GM23338 (cell line): ENCODE data around the gene ST3GAL4. TPM values are rescaled to one million over a fixed set of nuclear protein-coding genes. Genes with fewer than 3 reads are reported as not detected.
A peak's percentile ranks its signal among the peaks of the same experiment; 100 is the strongest.
"Not testable (repeated sequence)": the region's sequence is repeated elsewhere in the genome, so short reads cannot be mapped to it uniquely, and the experiment has no call there.

Experiments used
- ATAC-seq: fragments of 200-7000 bp; cut with Tn5 transposase; 3 replicates; pipeline ENCODE4 v1.9.1; 2020
- DNase-seq: peaks from one replicate; pipeline ENCODE4 v3.0.0-alpha.2; 2015; ENCODE audit warnings: low spot score
- H2AFZ ChIP-seq: fragments of 200-600 bp; sonication (generic); 2 replicates; pipeline ENCODE4 v1.8.0; 2016; ENCODE audit warnings: antibody characterized with exemption, mild to moderate bottlenecking, moderate library complexity
- H3F3A ChIP-seq: fragments of 200-600 bp; sonication (generic); replicated peaks from 2 replicates; pipeline ENCODE4 v1.8.0; 2017; ENCODE audit warnings: antibody characterized with exemption, mixed run types, low read depth
- H3K27ac ChIP-seq: fragments of 200-600 bp; sonication (generic); 2 replicates; pipeline ENCODE4 v1.6.1; 2016; ENCODE audit warnings: low read depth
- H3K27me3 ChIP-seq: fragments of 200-600 bp; sonication (generic); 2 replicates; pipeline ENCODE4 v1.8.0; 2016; ENCODE audit warnings: mild to moderate bottlenecking, mixed run types, moderate library complexity; ENCODE audit not compliant: insufficient read depth
- H3K36me3 ChIP-seq: fragments of 200-600 bp; sonication (generic); 2 replicates; pipeline ENCODE4 v1.8.0; 2016; ENCODE audit warnings: mild to moderate bottlenecking; ENCODE audit not compliant: insufficient read depth
- H3K4me1 ChIP-seq: fragments of 200-600 bp; sonication (generic); 2 replicates; pipeline ENCODE4 v1.8.0; 2016; ENCODE audit warnings: mild to moderate bottlenecking, moderate library complexity; ENCODE audit not compliant: insufficient read depth
- H3K4me2 ChIP-seq: fragments of 200-600 bp; sonication (generic); 2 replicates; pipeline ENCODE4 v1.7.1; 2017; ENCODE audit warnings: mixed run types
- H3K4me3 ChIP-seq: fragments of 200-600 bp; sonication (generic); 2 replicates; pipeline ENCODE4 v1.6.1; 2016; ENCODE audit warnings: mixed run types
- H3K79me2 ChIP-seq: fragments of 200-600 bp; sonication (generic); replicated peaks from 2 replicates; pipeline ENCODE4 v1.8.0; 2017; ENCODE audit warnings: mild to moderate bottlenecking; ENCODE audit not compliant: insufficient read depth
- H3K9me2 ChIP-seq: fragments of 200-600 bp; sonication (generic); 2 replicates; pipeline ENCODE4 v1.8.0; 2017; ENCODE audit not compliant: insufficient read depth
- H4K20me1 ChIP-seq: fragments of 200-600 bp; sonication (generic); replicated peaks from 2 replicates; pipeline ENCODE4 v1.8.0; 2017; ENCODE audit warnings: mild to moderate bottlenecking; ENCODE audit not compliant: insufficient read depth
- H3K27ac Mint-ChIP-seq: 2 replicates; pipeline ENCODE4 v1.8.0; 2020; ENCODE audit warnings: inconsistent platforms, mild to moderate bottlenecking, moderate library complexity, mixed read lengths
- H3K27me3 Mint-ChIP-seq: 3 replicates; pipeline ENCODE4 v1.8.0; 2022; ENCODE audit warnings: low read depth, mild to moderate bottlenecking, moderate library complexity, mixed read lengths, inconsistent platforms; ENCODE audit not compliant: insufficient read depth, poor library complexity
- H3K36me3 Mint-ChIP-seq: 3 replicates; pipeline ENCODE4 v1.8.0; 2021; ENCODE audit warnings: low read depth, mild to moderate bottlenecking, inconsistent platforms, moderate library complexity, mixed read lengths
- H3K4me1 Mint-ChIP-seq: 3 replicates; pipeline ENCODE4 v1.8.0; 2020; ENCODE audit warnings: mild to moderate bottlenecking, inconsistent platforms, mixed read lengths
- H3K4me3 Mint-ChIP-seq: 3 replicates; pipeline ENCODE4 v1.8.0; 2021; ENCODE audit warnings: moderate library complexity, mild to moderate bottlenecking, inconsistent platforms, mixed read lengths
- H3K9me3 Mint-ChIP-seq: 3 replicates; pipeline ENCODE4 v1.8.0; 2020; ENCODE audit warnings: moderate library complexity, mild to moderate bottlenecking, inconsistent platforms, mixed read lengths
- CREB1 ChIP-seq: fragments of 250-450 bp; sonication (Bioruptor Pico); IDR thresholded peaks from 2 replicates; pipeline ENCODE4 v1.5.0; 2020; ENCODE audit warnings: low read depth, mild to moderate bottlenecking, moderate library complexity
- EZH2 ChIP-seq: fragments of 200-600 bp; sonication (generic); IDR thresholded peaks from one replicate; pipeline ENCODE4 v1.8.0; 2017; ENCODE audit warnings: antibody characterized with exemption, mild to moderate bottlenecking, low read depth; ENCODE audit not compliant: unreplicated experiment
- EZH2phosphoT487 ChIP-seq: fragments of 200-600 bp; sonication (generic); IDR thresholded peaks from one replicate; pipeline ENCODE4 v1.8.1; 2018; ENCODE audit warnings: antibody characterized with exemption; ENCODE audit not compliant: unreplicated experiment
- JUNB ChIP-seq: IDR thresholded peaks from one replicate; pipeline ENCODE4 v1.6.1; 2016; ENCODE audit warnings: antibody characterized with exemption; ENCODE audit not compliant: unreplicated experiment
- NANOG ChIP-seq: IDR thresholded peaks from 2 replicates; pipeline ENCODE4 v1.6.1; 2016; ENCODE audit warnings: antibody characterized with exemption, borderline replicate concordance
- POLR2AphosphoS5 ChIP-seq: IDR thresholded peaks from 2 replicates; pipeline ENCODE4 v1.6.1; 2016; ENCODE audit warnings: antibody characterized with exemption, low read depth
- STAT1 ChIP-seq: IDR thresholded peaks from one replicate; pipeline ENCODE4 v1.6.1; 2016; ENCODE audit warnings: antibody characterized with exemption; ENCODE audit not compliant: unreplicated experiment
- ZNF331 ChIP-seq: fragments of 250-450 bp; sonication (Bioruptor Pico); IDR thresholded peaks from 2 replicates; pipeline ENCODE4 v1.5.0; 2020; ENCODE audit warnings: low read depth, mild to moderate bottlenecking, moderate library complexity
- polyA plus RNA-seq: library from polyadenylated mRNA; unstranded; fragments of >200 nt; fragmentation: Nextera tagmentation; extraction: Ambion mirVana; gene quantifications from 2 replicates; pipeline ENCODE4 v1.2.1, GENCODE V29; 2016
- total RNA-seq: library from RNA; depleted of rRNA; stranded (reverse); fragments of >200 nt; shearing (Covaris generic); gene quantifications from 2 replicates; pipeline ENCODE4 v1.2.3, GENCODE V29; 2014
- TF ChIP-seq, protein P1 (sequence below), 2 experiments: fragments of 200-600 bp in 1 of 2; sonication (generic) in 1 of 2; conservative IDR thresholded peaks; 2 replicates each; pipeline versions ENCODE4 v1.5.1 to v1.6.1; 2016 to 2017; ENCODE audit warnings: antibody characterized with exemption in 2 of 2, low read depth in 2 of 2, mild to moderate bottlenecking in 2 of 2, moderate library complexity in 1 of 2
- TF ChIP-seq, protein P2 (sequence below): IDR thresholded peaks from 2 replicates; pipeline ENCODE4 v1.6.1; 2016; ENCODE audit warnings: antibody characterized with exemption

The ST3GAL4 gene
- total and polyA plus RNA-seq, 2 experiments from 2014 or later = 10.1 to 28.0 TPM

DNA sequence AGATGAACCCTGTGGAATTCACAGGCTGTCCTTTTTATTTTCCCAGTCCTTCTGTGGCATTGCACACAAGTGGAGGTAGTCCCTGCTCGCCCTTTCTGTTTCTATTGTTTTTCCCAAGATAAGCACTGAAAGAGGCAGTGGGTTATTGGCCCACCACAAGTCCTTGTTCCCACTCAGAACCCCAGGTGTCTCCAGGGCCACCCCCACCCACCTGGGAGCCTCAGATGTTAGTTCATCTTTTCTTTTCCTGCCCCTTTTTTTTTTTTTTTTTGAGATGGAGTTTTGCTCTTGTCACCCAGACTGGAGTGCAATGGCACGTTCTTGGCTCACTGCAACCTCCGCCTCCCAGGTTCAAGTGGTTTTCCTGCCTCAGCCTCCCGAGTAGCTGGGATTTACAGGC lies 46.7 kb upstream of the ST3GAL4 start:
- not testable (repeated sequence) for H3K4me3 ChIP-seq, H3K27me3 ChIP-seq, H3F3A ChIP-seq, H3K79me2 ChIP-seq, H4K20me1 ChIP-seq, H3K36me3 ChIP-seq, H3K9me3 Mint-ChIP-seq, H3K27ac ChIP-seq, H2AFZ ChIP-seq, ATAC-seq, H3K27ac Mint-ChIP-seq, H3K27me3 Mint-ChIP-seq, H3K4me1 Mint-ChIP-seq, H3K4me1 ChIP-seq, H3K4me3 Mint-ChIP-seq, H3K4me2 ChIP-seq, H3K9me2 ChIP-seq, DNase-seq
- peaks cover 19% of the 10 kb centered on the region for H3K36me3 Mint-ChIP-seq

DNA sequence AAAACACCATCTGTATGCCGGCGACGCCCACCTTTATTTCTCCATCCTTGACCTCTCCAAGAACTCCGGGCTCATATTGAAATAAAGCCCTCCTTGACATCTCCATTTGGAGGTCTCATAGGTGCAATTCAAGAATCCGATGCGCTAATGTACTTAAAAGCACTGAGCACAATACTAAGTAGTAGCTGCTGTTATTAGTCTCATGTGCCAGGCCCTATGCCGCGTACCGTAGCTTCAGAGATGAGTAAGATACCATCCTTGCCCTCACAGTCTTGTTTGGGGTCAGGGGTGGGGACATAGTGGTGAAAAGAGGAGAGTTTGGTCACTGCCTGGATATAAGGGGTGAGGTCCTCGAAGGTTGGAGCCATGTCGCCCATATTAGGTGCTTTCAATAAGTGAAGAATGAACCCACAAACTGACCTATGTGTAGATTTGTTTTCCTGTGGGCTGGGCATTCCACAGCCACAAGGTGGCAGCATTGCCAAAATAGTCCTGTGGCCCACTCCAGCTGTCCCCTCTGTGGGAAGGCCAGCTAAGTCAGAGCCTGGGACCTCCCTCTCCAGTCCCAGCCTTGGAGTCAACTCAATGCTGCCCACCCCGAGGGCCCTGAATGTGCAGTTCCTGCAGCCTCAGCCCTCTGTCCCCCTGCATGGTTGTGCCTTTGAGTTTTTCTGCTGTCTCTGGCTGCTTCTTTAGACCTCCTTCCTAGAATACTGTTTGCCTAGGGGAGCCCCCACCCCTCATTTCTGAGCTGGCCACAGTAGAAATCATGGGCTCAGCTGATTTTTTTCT lies 45.1 kb upstream of the ST3GAL4 start:
- Histone ChIP-seq H3K4me3 (no peak overlapping the region), H3K36me3 (no peaks in the 10 kb centered on the region), H4K20me1 (no peaks in the 10 kb centered on the region), H3K27me3 (no peaks in the 10 kb centered on the region), H3K4me2 (no peak overlapping the region), H3F3A (no peaks in the 10 kb centered on the region), H3K79me2 (no peaks in the 10 kb centered on the region), H3K27ac (no peak overlapping the region), H3K4me1 (no peaks in the 10 kb centered on the region), H3K9me2 (no peaks in the 10 kb centered on the region), H2AFZ (no peak overlapping the region)
- peak; percentile 98 for ATAC-seq
- H3K27ac Mint-ChIP-seq = no peak overlapping the region
- TF ChIP-seq POLR2AphosphoS5 (no peak), NANOG (no peak), EZH2 (no peak), EZH2phosphoT487 (no peak)
- TF ChIP-seq, protein P1, sequence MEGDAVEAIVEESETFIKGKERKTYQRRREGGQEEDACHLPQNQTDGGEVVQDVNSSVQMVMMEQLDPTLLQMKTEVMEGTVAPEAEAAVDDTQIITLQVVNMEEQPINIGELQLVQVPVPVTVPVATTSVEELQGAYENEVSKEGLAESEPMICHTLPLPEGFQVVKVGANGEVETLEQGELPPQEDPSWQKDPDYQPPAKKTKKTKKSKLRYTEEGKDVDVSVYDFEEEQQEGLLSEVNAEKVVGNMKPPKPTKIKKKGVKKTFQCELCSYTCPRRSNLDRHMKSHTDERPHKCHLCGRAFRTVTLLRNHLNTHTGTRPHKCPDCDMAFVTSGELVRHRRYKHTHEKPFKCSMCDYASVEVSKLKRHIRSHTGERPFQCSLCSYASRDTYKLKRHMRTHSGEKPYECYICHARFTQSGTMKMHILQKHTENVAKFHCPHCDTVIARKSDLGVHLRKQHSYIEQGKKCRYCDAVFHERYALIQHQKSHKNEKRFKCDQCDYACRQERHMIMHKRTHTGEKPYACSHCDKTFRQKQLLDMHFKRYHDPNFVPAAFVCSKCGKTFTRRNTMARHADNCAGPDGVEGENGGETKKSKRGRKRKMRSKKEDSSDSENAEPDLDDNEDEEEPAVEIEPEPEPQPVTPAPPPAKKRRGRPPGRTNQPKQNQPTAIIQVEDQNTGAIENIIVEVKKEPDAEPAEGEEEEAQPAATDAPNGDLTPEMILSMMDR (conservative IDR thresholded peaks at IDR 0.05; ENCODE audit: low read depth in 2 of 2) = peak; percentile 85 to 95
- peaks cover 24% of the 10 kb centered on the region for H3K36me3 Mint-ChIP-seq
- H3K9me3 Mint-ChIP-seq = no peaks in the 10 kb centered on the region
- no peak overlapping the region for H3K4me3 Mint-ChIP-seq
- H3K27me3 Mint-ChIP-seq = no peaks in the 10 kb centered on the region
- peak; percentile 83 for DNase-seq
- H3K4me1 Mint-ChIP-seq = peaks cover 2% of the 10 kb centered on the region; the same call in 1 of the 3 replicates

DNA sequence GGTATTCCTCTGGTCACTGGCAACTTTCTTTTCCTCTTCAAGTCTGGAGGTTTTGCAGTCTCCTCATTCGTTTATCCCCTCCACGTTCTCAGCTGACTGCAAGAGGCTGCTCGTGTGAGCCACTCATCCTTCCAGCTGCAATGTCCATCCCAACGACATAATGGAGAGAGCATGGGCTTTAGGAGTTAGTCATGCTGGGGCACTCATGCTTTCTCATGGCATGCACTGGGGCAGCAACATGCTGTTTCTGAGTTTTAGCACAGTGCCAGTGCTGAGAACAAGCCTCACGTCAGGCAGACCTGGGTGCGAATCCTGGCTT lies 44.5 kb upstream of the ST3GAL4 start:
- Histone ChIP-seq H3K4me3 (no peak overlapping the region), H3K4me2 (no peak overlapping the region), H3K27ac (no peak overlapping the region), H3K36me3 (no peaks in the 10 kb centered on the region), H4K20me1 (no peaks in the 10 kb centered on the region), H3K79me2 (no peaks in the 10 kb centered on the region), H3K27me3 (no peaks in the 10 kb centered on the region), H2AFZ (no peak overlapping the region), H3K9me2 (no peaks in the 10 kb centered on the region), H3K4me1 (no peaks in the 10 kb centered on the region), H3F3A (no peaks in the 10 kb centered on the region)
- no peak for ATAC-seq
- no peak for DNase-seq
- Mint-ChIP-seq H3K9me3 (no peaks in the 10 kb centered on the region), H3K27ac (no peak overlapping the region), H3K4me1 (peaks cover 2% of the 10 kb centered on the region; the same call in 1 of the 3 replicates), H3K36me3 (peaks cover 23% of the 10 kb centered on the region), H3K27me3 (no peaks in the 10 kb centered on the region), H3K4me3 (no peak overlapping the region)
- TF ChIP-seq, protein P1 (conservative IDR thresholded peaks at IDR 0.05; ENCODE audit: low read depth in 2 of 2) = no peak
- TF ChIP-seq EZH2phosphoT487 (no peak), NANOG (no peak), JUNB (no peak), CREB1 (CRISPR knock-in tag) (no peak), STAT1 (no peak), ZNF331 (no peak)
- TF ChIP-seq, protein P2, sequence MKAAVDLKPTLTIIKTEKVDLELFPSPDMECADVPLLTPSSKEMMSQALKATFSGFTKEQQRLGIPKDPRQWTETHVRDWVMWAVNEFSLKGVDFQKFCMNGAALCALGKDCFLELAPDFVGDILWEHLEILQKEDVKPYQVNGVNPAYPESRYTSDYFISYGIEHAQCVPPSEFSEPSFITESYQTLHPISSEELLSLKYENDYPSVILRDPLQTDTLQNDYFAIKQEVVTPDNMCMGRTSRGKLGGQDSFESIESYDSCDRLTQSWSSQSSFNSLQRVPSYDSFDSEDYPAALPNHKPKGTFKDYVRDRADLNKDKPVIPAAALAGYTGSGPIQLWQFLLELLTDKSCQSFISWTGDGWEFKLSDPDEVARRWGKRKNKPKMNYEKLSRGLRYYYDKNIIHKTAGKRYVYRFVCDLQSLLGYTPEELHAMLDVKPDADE = no peak
